Loucy (cell line): Measurements from ENCODE around the gene PC.

ENCODE experiments used
- EZH2phosphoT487 ChIP-seq: fragments of 200-600 bp; IDR thresholded peaks from 2 replicates; pipeline ENCODE4 v1.6.1; 2018; ENCODE audit warnings: antibody characterized with exemption, mild to moderate bottlenecking, moderate library complexity, borderline replicate concordance
- TF ChIP-seq, protein P1 (sequence below): fragments of 200-600 bp; sonication (generic); conservative IDR thresholded peaks from 2 replicates; pipeline ENCODE4 v1.5.1; 2014; ENCODE audit warnings: mild to moderate bottlenecking, antibody characterized with exemption, low read length

DNA sequence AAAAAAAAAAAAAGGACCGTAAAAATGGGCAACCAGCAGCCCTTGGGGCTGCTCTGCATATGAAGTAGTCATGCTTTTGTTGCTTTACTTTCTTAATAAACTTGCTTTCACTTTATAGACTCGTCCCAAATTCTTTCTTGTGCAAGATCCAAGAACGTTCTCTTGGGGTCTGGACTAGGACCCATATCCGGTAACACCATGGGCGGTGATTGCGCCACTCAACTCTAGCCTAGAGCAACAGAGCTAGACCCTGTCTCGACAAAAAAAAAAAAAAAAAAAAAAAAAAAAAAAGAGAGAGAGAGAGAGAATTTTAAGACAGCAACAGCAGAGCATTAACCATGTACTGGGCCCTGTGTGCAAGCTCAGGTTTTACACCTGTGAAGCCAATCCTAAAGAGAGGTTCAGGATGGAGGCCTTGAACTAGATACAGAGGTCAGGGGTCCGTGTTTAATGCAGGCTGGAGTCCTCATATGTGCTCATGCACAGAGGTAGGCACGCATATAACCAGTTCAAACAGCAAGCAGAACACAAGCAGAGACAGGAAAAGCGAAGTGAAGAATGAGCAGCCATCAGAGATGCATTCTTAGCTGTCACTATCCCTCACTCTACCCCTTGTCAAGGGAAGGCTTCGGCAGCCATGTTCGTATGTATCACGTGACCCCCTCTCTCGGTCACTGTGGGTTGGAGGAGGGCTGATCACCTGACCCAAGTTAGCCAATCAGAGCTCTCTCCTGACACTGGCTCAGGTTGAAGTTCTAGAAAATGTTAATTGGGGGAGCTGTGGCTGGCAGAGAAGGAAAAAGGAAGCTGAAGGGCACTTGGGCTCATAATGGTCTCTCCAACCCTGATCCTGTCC is 48.1 kb upstream of the PC start:
- TF ChIP-seq, protein P1, sequence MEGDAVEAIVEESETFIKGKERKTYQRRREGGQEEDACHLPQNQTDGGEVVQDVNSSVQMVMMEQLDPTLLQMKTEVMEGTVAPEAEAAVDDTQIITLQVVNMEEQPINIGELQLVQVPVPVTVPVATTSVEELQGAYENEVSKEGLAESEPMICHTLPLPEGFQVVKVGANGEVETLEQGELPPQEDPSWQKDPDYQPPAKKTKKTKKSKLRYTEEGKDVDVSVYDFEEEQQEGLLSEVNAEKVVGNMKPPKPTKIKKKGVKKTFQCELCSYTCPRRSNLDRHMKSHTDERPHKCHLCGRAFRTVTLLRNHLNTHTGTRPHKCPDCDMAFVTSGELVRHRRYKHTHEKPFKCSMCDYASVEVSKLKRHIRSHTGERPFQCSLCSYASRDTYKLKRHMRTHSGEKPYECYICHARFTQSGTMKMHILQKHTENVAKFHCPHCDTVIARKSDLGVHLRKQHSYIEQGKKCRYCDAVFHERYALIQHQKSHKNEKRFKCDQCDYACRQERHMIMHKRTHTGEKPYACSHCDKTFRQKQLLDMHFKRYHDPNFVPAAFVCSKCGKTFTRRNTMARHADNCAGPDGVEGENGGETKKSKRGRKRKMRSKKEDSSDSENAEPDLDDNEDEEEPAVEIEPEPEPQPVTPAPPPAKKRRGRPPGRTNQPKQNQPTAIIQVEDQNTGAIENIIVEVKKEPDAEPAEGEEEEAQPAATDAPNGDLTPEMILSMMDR = no peak
- no peak for TF ChIP-seq EZH2phosphoT487
